GM11168 (cell line): Measurements from ENCODE around the gene EYS.

Experiments used
- in situ Hi-C: fragments of 300-500 bp; cut with MboI; formaldehyde crosslinking; loops from one replicate; pipeline ENCODE4 v1.12.0; 2022; ENCODE audit warnings: low sequenced_read_pairs; ENCODE audit not compliant: unreplicated experiment

Gene EYS

GRCh38 chr6:65707126-65707826 lies at the start of gene EYS:
Gene EYS, minus strand, starts transcription at chr6:65707226. Its CDS starts 211,816 bp downstream, at chr6:65495410.
- in situ Hi-C loops = no loop called here

GRCh38 chr6:65746302-65746701 lies 39.3 kb upstream of the EYS start:
- in situ Hi-C loops = no loop called here

DNA sequence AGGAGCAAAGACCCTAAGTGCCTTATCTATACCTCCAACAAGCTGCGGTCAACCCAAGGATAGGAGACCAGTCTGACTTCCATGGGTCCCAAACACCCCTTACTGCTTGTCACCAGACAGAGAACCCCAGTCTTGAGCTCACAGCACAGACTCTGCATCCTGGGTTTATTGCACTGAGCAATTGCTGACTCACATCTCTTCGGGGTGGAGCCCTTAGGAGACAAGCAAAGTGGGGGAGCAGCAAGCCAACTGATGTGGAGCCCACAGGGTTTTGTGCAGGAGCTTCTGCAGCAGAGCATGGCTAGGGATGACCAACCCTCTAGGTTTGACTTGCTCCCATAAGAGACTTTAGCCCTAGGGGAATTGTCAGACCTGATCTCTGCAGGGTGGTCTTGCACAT lies 38.6 kb upstream of the EYS start:
- in situ Hi-C loops = no loop called here

DNA sequence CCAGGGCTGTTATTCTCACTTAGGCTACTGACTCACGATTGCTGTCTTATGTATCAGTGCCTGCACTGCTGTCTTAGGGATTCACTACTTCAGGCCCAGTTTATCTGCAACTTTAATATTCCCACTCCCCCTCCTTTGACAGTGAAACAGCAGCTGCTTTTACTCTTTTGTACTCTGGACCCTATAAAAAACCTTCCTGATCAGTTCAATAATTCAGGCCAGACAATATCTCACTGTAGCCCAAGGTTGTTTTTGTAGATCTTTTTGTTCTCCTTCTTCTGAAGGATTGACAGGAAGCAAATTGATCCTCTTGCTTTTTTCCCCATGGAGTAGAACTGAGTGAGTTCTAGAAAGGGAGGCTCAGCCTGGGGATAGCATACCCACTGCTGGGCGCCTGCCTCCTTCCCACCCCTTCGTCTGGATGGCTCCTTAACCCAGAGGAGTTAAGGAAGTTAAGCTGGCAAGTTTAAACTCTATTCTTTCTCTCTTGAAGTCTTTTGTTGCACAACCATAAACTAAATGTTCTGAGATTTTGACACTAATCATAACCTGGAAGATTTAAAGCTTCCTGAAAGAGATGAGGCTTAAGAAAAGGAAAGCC lies 22.0 kb upstream of the EYS start:
- in situ Hi-C loops = no loop called here

- in situ Hi-C loops = no loop called here
Measured at GRCh38 chr6:65719101-65719500, 12.1 kb upstream of the EYS start.

GRCh38 chr6:65711531-65711930 lies 4.5 kb upstream of the EYS start:
- in situ Hi-C loops = no loop called here

DNA sequence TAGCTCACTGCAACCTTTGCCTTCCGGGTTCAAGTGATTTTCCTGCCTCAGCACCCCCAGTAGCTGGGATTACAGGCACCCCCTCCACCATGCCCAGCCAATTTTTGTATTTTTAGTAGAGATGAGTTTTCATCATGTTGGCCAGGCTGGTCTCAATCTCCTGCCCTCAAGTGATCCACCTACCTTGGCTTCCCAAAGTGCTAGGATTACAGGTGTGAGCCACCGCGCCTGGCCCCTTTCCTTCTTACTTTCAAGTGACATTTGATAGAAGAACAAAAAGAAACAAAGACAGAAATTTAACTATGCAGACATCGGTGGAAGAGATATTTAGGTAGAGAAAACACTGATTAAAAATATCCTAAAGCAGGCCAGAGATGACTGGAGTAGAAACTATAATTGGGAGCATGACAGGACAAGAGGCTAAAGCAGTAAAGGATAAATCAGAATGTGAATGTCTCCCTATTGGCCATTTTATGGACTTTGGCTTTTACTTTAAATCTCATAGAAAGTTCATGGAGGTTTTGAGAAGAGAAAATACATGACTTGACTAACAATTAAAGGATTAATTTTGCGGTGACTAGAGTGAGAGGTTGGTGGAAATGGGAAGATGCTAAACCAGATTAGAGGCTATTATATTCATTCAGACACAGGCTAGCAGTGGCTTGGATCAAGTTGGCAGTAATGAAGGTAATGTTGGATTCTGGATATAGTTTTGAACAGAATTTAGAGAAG lies 2.2 kb upstream of the EYS start:
- in situ Hi-C loops = no loop called here

DNA sequence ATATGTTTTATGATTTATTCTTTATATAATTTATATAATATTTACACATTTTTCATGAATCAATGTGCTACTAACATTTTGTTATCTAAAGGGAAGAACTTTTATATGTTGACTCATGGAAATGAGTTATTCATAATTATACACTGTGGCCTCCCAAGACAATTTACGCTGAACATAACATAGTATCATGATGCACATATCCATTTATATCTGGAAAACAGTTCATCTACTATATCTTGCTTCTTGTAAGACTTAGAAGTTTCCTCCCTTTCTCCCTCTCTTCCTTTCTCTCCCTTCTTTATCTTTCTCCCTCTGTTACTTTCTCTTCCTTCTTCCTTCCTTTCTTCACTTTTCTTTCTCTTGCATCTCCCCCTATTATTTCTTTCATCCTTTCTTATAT lies 1.1 kb upstream of the EYS start:
- in situ Hi-C loops = no loop called here

DNA sequence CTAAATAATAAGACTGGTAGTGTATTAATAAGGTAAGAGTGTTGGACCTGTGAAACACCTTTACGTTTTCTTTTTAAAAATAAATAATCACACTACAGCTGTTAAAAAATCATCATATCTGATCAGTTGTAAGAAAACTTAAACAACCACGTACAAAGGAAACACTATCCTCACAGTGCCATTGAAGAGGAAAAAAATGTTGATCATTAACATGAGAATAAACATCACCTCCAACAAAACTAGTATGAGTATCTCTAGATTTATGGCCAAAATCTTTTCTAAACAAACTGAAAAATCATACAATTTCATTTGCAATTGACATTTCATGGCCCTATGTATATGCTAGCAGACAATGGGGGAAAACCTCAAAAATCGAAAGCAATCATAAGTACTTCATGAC lies 590 bp downstream of the EYS start:
- in situ Hi-C loops = no loop called here

DNA sequence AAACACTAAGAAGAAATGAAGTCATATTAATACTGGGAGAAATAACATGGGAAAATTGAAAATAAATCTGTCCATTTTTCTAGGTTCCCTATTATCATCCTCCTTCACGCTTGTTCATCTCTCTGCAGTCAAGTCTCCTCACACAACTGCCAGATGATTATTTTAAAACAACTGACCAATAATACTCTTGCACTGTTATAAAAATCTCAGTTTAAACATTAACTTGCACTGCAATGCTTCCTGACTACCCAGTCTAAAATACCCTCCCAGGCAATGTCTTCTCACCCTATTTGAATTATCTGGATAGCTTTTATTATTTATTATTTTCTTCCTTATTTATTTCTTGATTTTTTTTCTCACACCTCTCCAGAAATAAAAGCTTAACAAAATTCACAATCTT lies 5.7 kb downstream of the EYS start:
- in situ Hi-C loops = no loop called here

- in situ Hi-C loops = no loop called here
Measured at GRCh38 chr6:65700561-65700960, 6.5 kb downstream of the EYS start.

- in situ Hi-C loops = no loop called here
Measured at GRCh38 chr6:65692109-65692508, 14.9 kb downstream of the EYS start.

GRCh38 chr6:65680232-65680631 lies 26.8 kb downstream of the EYS start:
- in situ Hi-C loops = no loop called here

DNA sequence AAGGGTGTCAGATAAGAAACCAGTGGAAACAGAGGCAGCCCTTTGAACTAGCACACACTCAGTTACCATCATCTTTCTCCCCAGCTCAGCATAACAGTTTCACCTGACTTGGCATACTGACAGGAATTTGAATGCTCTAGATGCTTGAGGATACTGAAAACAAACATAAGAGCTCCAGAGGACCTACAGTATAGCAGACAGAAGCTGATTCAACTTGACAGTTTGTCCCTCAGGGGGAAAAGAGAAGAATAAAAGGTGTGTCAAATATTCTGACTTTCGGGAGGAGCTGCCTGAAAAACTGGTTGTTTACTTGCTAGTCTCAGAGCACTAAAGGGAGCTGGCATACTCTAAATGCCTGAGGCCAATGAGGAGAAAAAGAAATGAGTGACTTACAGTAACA lies 35.1 kb downstream of the EYS start:
- in situ Hi-C loops = no loop called here

GRCh38 chr6:65667916-65668656 lies 38.9 kb downstream of the EYS start:
- in situ Hi-C loops = no loop called here

- in situ Hi-C loops = no loop called here
Measured at GRCh38 chr6:65650086-65650485, 56.9 kb downstream of the EYS start.

- in situ Hi-C loops = no loop called here
Measured at GRCh38 chr6:65649392-65649791, 57.6 kb downstream of the EYS start.

GRCh38 chr6:65646544-65646943 lies 60.5 kb downstream of the EYS start:
- in situ Hi-C loops = no loop called here

DNA sequence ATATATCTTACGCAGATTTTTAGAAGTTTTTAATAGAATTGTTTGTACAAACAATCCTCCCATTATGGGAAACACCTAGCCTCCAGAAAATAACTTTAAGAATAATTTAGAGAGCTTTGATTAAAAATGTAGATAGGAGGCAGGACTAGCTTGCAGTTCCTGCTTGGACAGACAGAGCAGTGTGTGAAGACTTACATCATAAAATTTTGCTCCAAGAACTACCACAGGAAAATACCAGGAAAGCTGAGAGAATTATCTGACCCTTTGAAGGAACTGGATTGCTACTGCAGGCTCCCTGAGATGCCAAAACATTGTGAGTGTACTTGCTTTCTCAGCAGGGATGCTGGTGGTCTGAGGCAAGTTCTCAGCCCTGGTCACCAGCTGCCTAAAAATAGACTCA lies 64.2 kb downstream of the EYS start:
- in situ Hi-C loops = no loop called here

DNA sequence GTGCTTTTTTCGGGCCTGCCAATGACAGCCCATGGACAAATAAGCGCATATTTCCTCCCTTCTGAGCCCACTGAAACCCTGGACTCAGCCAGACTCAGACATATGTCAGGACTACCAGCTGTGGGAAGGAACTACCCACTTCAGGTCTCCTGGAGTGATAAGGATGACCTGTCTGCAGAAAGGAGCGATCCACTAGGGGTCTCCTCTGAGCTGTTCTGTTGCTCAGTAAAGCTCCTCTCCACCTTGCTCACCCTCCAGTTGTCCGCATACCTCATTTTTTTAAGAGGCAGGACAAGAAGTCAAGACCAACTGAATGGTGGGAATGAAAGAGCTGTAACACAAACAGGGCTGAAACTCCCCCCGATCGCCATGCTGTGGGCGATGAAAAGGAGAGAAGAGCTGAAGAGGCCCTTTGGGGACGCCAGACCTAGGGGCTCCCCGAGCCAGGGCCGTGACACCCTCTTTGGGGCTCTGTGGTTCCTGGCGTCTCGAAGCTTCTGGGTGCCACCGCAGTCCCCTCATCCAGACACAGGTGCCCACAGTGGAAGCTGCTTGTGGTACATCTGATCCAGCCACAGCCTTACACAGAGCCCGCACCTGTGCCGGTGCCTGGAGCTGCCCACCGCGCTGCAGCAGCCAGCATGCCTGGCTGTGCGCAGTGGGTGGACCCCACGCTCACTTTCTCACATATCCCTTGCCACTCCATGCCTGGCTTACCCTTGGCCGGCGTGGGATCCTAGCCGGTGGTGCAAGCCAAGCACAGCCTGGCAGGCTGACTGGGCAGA lies 68.8 kb downstream of the EYS start:
- in situ Hi-C loops = no loop called here
